HS-27A (cell line): ENCODE data around the gene GLIS2.
"Not testable (repeated sequence)": the region's sequence is repeated elsewhere in the genome, so short reads cannot be mapped to it uniquely, and the experiment has no call there.

Experiments used
- DNase-seq: peaks from one replicate; pipeline ENCODE4 v3.0.0-alpha.2; 2012; ENCODE audit warnings: low read depth, missing footprints

GLIS2 gene

GRCh38 chr16:4320571-4321137 lies 4.8 kb downstream of the GLIS2 start:
- DNase-seq = no peak

- no peak for DNase-seq
Measured at GRCh38 chr16:4321286-4322120, 5.6 kb downstream of the GLIS2 start.

DNA sequence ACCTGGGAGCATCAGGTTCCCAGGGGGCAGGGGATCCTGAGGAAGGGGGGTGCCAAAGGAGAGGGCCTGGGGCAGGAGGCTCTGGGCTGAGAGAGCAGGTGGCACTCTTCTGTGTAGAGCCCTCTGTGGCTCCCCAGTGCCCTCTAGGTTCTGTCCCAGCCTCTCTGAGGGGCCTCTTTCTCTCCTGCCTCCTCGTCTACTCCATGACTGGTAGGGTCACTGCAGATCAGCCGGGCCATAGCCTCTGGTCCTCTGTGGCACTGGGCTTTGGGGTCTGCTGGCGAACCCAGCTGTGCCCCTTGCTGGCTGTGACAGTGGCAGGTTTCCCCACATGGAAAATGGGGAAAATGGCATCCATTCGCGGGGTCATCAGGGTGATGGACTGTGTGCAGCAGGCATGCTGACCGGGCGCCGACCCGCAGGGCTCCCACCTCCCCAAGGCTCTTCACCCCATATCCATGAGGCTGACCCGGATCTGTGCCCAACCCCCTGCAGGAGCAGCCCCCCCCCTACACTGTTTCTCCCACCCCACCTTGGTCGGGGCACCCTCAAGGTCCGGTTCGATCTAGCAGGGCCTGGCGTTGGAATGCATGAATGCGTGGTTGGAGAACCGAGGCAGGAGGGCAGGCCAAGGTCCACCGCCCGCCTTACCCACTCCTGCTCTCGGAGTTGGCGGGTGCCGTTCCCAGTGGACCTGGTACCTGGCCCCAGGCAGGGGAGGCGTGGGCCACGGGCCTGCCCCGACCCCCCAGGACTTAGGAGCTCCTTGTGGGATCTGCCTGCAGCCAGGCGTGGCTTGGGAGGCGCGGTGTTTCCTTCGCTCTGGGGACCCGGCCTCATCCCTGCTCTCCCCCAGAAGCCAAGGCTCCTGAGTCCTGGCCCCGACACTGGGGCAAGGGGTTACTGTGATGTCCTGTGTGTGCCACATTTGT lies 6.5 kb downstream of the GLIS2 start:
- no peak for DNase-seq

GRCh38 chr16:4323071-4323844 lies 7.4 kb downstream of the GLIS2 start:
- DNase-seq = no peak

DNA sequence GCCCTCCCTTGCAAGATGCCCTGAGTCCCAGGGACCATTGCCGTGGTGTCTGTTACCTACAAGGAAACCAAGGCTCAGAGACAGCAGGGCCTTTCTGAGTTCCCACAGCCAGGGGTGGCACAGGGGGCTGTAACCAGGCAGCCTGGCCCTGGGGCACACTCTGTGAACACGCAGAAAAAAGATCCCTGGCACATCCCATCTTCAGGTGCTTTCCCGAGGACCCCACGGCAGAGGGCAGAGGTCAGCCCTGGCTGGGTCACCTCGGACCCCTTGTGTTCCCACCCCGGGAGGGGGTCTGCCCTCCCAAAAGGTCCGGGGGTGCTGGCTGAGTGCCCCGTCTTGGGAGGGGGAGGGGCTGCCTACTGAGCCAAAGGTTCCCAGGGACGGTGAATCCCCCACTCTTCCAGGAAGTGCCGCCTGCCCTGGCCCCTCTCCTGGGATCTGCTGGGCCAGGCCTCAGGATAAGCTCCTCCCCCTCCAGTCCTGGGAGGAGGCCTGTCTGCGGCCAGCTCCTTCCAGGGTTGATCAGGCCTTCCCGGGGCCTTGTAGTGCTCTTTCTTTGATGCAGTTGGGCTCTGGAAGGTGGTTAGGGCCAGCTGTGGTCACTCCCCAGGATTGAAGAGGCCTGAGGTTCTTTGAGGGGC lies 8.1 kb downstream of the GLIS2 start:
- no peak for DNase-seq

GRCh38 chr16:4324492-4325252 lies 8.8 kb downstream of the GLIS2 start:
- DNase-seq = no peak

DNA sequence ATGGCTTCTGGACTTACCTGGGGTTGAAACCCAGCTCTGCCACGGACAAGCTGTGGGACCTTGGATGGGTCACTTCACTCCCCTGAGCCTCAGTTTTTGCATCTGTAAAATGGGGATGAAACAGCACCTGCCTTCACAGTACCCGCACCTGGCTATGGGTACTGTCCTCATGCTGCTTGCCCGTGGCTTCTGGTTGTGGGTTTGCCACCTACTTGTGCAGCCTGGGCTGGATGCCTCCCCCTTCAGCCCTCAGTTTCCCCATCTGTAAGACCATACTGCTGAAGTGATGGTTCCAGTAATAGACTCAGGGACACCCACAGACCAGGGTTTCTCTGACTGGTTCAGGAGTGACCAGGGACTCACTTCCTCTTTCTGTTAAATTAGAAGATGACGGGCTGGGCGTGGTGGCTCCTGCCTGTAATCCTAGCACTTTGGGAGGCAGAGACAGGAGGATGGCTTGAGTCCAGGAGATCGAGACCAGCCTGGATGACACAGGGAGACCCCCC lies 9.4 kb downstream of the GLIS2 start:
- no peak for DNase-seq

DNA sequence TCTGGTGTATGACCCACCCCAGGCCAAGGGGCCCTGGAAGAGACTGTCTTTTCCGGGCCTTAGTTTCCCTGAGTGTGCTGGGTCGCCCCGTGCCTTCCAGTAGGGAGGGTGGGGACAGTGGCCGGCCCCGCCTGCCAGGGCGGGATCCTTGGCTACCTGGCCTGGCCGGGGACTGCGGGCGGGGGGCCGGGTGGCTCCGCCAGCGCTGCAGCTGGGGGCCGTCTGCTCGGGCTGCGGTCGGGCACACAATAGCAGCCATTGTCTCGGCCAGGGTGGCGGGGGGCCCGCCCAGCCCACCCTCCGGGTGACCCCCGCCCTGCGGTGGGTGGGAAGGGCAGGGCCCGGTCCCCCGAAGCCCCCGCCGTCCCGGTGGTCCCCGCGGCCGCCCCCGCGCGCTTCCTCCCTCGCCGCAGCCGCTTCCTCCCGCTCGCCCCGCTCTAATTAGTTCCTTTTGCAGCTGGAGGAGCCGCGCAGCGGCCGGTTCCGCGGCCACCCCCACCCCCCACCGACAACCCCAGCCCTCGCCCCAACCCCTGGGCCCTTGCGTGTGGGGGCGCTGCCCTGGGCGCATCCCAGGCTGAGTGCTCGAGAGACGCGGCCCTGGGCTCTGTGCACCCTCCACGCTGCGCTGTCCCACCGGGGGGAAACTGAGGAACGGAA lies 11.6 kb downstream of the GLIS2 start:
- DNase-seq = no peak

- DNase-seq = no peak
Measured at GRCh38 chr16:4328046-4328781, 12.3 kb downstream of the GLIS2 start.

GRCh38 chr16:4328782-4329775 lies 13.2 kb downstream of the GLIS2 start:
- DNase-seq = no peak

DNA sequence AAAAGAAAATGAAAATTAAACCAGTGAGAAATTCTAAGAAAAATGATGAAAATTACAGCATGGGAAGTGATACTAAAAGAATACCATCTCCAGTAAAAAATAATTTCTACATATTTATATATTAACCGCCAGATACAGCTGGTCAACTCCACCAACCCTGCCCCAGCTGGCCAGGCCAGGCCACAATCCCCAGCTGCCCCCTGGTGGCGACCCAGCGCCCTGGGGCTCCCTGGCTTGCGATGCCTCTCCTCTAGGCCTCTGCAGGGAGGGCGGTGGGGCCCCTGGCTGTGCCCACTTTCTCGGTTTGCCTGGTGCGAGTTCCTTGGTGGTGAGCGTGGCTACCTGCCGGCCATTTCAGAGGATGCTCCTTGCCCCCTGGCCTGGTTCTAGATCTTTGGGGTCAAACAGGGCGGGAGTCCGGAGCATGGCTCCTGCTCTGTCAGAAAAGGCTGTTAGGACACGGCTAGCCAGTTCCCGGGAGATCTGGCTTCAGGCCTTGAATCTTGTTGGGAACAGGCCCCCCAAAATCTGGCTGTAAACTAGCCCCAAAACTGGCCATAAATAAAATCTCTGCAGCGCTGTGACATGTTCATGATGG lies 14.5 kb downstream of the GLIS2 start:
- DNase-seq = no peak

- no peak for DNase-seq
Measured at GRCh38 chr16:4332083-4332482, 16.2 kb downstream of the GLIS2 start.

DNA sequence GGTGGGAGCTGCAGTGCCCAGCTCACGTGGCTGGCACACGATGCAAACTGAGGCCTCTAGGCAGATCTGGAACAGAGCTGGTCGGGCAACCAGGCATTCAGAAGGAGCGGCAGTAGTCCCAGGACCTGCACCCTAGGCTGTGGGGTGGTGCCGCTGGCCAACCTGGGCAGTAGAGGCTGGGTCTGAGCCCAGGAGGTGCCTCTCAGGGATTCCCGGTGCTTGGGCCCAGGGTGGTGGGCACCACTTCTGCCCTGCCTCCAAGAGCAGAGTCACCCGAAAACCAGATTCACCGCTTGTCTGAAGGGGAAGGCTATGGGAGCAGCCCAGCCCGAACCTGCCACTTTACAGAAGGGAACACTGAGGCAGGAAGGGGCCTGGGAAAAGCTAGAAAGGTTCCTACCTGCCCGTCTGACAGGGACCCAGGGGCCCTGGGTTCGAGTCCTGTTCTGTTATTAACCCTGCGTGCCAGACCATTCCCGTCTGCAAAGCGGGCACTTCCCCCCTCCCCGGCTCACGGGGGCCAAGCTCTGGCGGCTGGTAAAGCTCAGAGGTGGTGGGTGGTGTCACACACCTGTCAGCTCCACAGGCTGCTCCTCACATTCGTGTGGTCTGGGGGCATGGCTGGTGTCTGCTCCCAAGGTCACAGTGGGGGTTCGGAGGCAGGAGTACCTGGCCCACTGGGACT lies 16.9 kb downstream of the GLIS2 start:
- DNase-seq = no peak

GRCh38 chr16:4333308-4333638 lies 17.4 kb downstream of the GLIS2 start:
- DNase-seq = no peak

GRCh38 chr16:4333714-4334113 lies 17.8 kb downstream of the GLIS2 start:
- not testable (repeated sequence) for DNase-seq

DNA sequence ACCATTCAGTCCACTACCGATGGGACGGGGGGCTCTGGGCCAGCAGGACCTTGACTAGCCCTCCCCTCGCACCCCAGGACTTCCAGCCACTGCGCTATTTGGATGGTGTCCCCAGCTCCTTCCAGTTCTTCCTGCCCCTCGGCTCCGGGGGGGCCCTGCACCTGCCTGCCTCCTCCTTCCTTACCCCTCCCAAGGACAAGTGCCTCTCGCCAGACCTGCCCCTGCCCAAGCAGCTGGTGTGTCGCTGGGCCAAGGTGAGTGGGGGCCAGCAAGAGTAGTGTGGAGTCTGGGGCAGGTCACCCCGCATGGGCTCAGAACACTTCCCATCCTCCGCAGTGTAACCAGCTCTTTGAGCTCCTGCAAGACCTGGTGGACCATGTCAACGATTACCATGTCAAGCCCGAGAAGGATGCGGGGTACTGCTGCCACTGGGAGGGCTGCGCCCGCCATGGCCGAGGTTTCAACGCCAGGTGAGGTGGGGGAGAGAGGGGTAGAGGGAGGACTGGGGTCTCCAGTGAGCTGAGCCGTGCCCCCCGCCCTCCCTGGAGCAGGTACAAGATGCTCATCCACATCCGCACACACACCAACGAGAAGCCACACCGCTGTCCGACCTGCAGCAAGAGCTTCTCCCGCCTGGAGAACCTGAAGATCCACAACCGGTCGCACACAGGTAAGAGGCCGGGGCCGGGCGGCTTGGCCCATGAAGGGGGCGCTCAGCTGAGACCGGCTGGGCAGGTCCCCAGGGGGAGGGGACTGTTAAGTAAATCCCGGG lies 19.0 kb downstream of the GLIS2 start:
- DNase-seq = no peak
